ENCODE measurements around the gene PRPH. TPM values are rescaled to one million over a fixed set of nuclear protein-coding genes. Genes with fewer than 3 reads are reported as not detected.

The PRPH gene
- total RNA-seq, 1 donor from 2014 or later: not detected

GRCh38 chr12:49345825-49346658 lies 51.1 kb downstream of the PRPH start:
- DNase-seq (ENCODE audit: low read depth in 2 of 2): no peak

GRCh38 chr12:49346659-49347310 lies 51.8 kb downstream of the PRPH start, which contains the start of gene DNAJC22:
DNAJC22 (plus strand) TSS chr12:49346888; CDS start chr12:49348873, 1,985 bp downstream.
- DNase-seq (ENCODE audit: low read depth in 2 of 2): no peak

- DNase-seq (ENCODE audit: low read depth in 2 of 2): peak; percentile 66 to 84
These were observed 52.6 kb downstream of the PRPH start for GRCh38 chr12:49347311-49348193.

Other genes starting within 250 kb of the PRPH start
- 19.0 and 30.2 TPM in 2 replicates for gene KMT2D, start 234.4 kb upstream of the PRPH start, total RNA-seq
- gene RHEBL1, start 225.2 kb upstream of the PRPH start, total RNA-seq: 1.2 and 1.5 TPM in 2 replicates
- 0.20 and 0.65 TPM in 2 replicates for gene DHH, start 200.3 kb upstream of the PRPH start, total RNA-seq
- 68.9 and 76.4 TPM in 2 replicates for gene LMBR1L, start 184.3 kb upstream of the PRPH start, total RNA-seq
- 613 and 894 TPM in 2 replicates for gene TUBA1B, start 163.8 kb upstream of the PRPH start, total RNA-seq
- gene TUBA1A, start 106.1 kb upstream of the PRPH start, total RNA-seq: 674 and 686 TPM in 2 replicates
- gene TUBA1C, start 30.1 kb upstream of the PRPH start, total RNA-seq: 87.5 and 122 TPM in 2 replicates
- 1.6 and 8.9 TPM in 2 replicates for gene TROAP, start 28.1 kb downstream of the PRPH start, total RNA-seq
- not detected in 2 replicates for gene C1QL4, start 42.0 kb downstream of the PRPH start, total RNA-seq
- gene DNAJC22, start 51.7 kb downstream of the PRPH start, total RNA-seq: 0.40 and 0.87 TPM in 2 replicates
- 11.7 and 18.3 TPM in 2 replicates for gene SPATS2, start 72.3 kb downstream of the PRPH start, total RNA-seq
- under 0.01 TPM in 1 of 2 replicates, not detected in the other for gene KCNH3, start 243.9 kb downstream of the PRPH start, total RNA-seq

All from lung microvascular endothelial cell (primary cell).